Amniotic epithelial cell (primary cell): Measurements from ENCODE around the gene ZNF80.
A peak's percentile ranks its signal among the peaks of the same experiment; 100 is the strongest.
"Not testable (repeated sequence)": the region's sequence is repeated elsewhere in the genome, so short reads cannot be mapped to it uniquely, and the experiment has no call there.

ENCODE experiments used
- DNase-seq: peaks from one replicate; pipeline ENCODE4 v3.0.0-alpha.2; 2010; ENCODE audit warnings: low read depth

Gene ZNF80

GRCh38 chr3:114237478-114237877 lies at the start of gene ZNF80:
ZNF80 (minus strand) TSS chr3:114237578; CDS start chr3:114237074, 504 bp downstream.
- DNase-seq = not testable (repeated sequence)

- DNase-seq = no peak
Measured at GRCh38 chr3:114286266-114286665, 48.9 kb upstream of the ZNF80 start.

- DNase-seq = no peak
Measured at GRCh38 chr3:114285648-114286230, 48.4 kb upstream of the ZNF80 start.

GRCh38 chr3:114284644-114285043 lies 47.3 kb upstream of the ZNF80 start:
- no peak for DNase-seq

GRCh38 chr3:114276856-114277255 lies 39.5 kb upstream of the ZNF80 start:
- DNase-seq = not testable (repeated sequence)

GRCh38 chr3:114274929-114275328 lies 37.6 kb upstream of the ZNF80 start:
- DNase-seq = peak; percentile 17

- peak; percentile 7 for DNase-seq
Measured at GRCh38 chr3:114272271-114272670, 34.9 kb upstream of the ZNF80 start.

GRCh38 chr3:114270019-114270418 lies 32.6 kb upstream of the ZNF80 start:
- DNase-seq = no peak

GRCh38 chr3:114260152-114260551 lies 22.8 kb upstream of the ZNF80 start:
- no peak for DNase-seq

GRCh38 chr3:114259566-114259965 lies 22.2 kb upstream of the ZNF80 start:
- DNase-seq = no peak

GRCh38 chr3:114253505-114253904 lies 16.1 kb upstream of the ZNF80 start:
- no peak for DNase-seq

- DNase-seq = no peak
Measured at GRCh38 chr3:114252954-114253353, 15.6 kb upstream of the ZNF80 start.

- DNase-seq = no peak
Measured at GRCh38 chr3:114242947-114243346, 5.6 kb upstream of the ZNF80 start.

GRCh38 chr3:114241262-114241661 lies 3.9 kb upstream of the ZNF80 start:
- DNase-seq = no peak

- DNase-seq = not testable (repeated sequence)
Measured at GRCh38 chr3:114238146-114238785, 888 bp upstream of the ZNF80 start.

GRCh38 chr3:114235431-114235830 lies 1.9 kb downstream of the ZNF80 start:
- no peak for DNase-seq

- DNase-seq = no peak
Measured at GRCh38 chr3:114234745-114235144, 2.6 kb downstream of the ZNF80 start.

- no peak for DNase-seq
Measured at GRCh38 chr3:114231616-114232015, 5.8 kb downstream of the ZNF80 start.

GRCh38 chr3:114227076-114227475 lies 10.3 kb downstream of the ZNF80 start:
- no peak for DNase-seq

- DNase-seq = no peak
Measured at GRCh38 chr3:114226313-114226712, 11.1 kb downstream of the ZNF80 start.

- DNase-seq = no peak
Measured at GRCh38 chr3:114223143-114223542, 14.2 kb downstream of the ZNF80 start.

GRCh38 chr3:114221881-114222264 lies 15.5 kb downstream of the ZNF80 start:
- DNase-seq = no peak

GRCh38 chr3:114221165-114221880 lies 16.1 kb downstream of the ZNF80 start:
- DNase-seq = no peak
